Measurements from ENCODE around the gene XKR3. TPM values are rescaled to one million over a fixed set of nuclear protein-coding genes. Genes with fewer than 3 reads are reported as not detected.

XKR3 gene
- total and polyA plus RNA-seq, 2 of the 8 experiments (the other 6 are each of a cell fraction or from before 2014, with no cell fraction given), result 0.17 TPM; not detected in 1

GRCh38 chr22:16847271-16847670, 22.1 kb upstream of the XKR3 start:
- H2BK15ac ChIP-seq (ENCODE audit: low read length), result no peak overlapping the region
- no peaks in the 10 kb centered on the region for H3K79me1 ChIP-seq (ENCODE audit: low read depth, low read length)
- ChIA-PET CTCF (ENCODE audit: partially characterized antibody) (interaction anchor here (0.6 kb wide), 1 partner anchor 210 kb away, joined by 3 read pairs; no protein-coding TSS in a partner anchor), POLR2A (ENCODE audit: partially characterized antibody) (no interaction called here)
- no peak overlapping the region for H2BK12ac ChIP-seq (ENCODE audit: low read depth, low read length)
- no peaks in the 10 kb centered on the region for H3K36me3 ChIP-seq (ENCODE audit: control insufficient read depth in 2 of 4, insufficient read depth in 4 of 4, low read length in 3 of 4)
- H2BK120ac ChIP-seq (replicated peaks; ENCODE audit: low read depth, low read length), result no peak overlapping the region
- H4K20me1 ChIP-seq (replicated peaks in 1 of 2; ENCODE audit: control insufficient read depth in 1 of 2, insufficient read depth in 2 of 2, low read length in 2 of 2), result no peaks in the 10 kb centered on the region
- no peaks in the 10 kb centered on the region for H3K79me2 ChIP-seq (ENCODE audit: control insufficient read depth in 1 of 2, insufficient read depth in 2 of 2, low read length in 2 of 2)
- 68% methylated on average over 1 of the region's 1 CpG; no CpG with 5 or more reads in 1 of the 2 experiments for WGBS, 2 experiments (ENCODE audit: extremely low coverage in 1 of 2, insufficient coverage in 1 of 2, insufficient read length in 1 of 2, insufficient replicate concordance in 2 of 2, low coverage in 1 of 2, low lambda C conversion rate in 2 of 2, missing lambda C conversion rate in 1 of 2)
- no peak overlapping the region for H3K4me2 ChIP-seq (ENCODE audit: insufficient read depth in 1 of 2, low read depth in 2 of 2, low read length in 2 of 2)
- H3K14ac ChIP-seq (ENCODE audit: insufficient read length), result no peak overlapping the region
- FAIRE-seq (no peak), DNase-seq (ENCODE audit: low read depth in 1 of 2, low spot score in 2 of 2) (no peak)
- H4K8ac ChIP-seq (ENCODE audit: extremely low read depth, insufficient read depth, low read length), result no peak overlapping the region
- H3K56ac ChIP-seq (replicated peaks; ENCODE audit: insufficient read length, low read depth, low read length), result no peak overlapping the region
- no peak overlapping the region for H3K4ac ChIP-seq (replicated peaks; ENCODE audit: insufficient read length, low read depth, low read length)
- no peaks in the 10 kb centered on the region for H3K23me2 ChIP-seq (ENCODE audit: low read depth, low read length)
- peaks cover 8 to 17% of the 10 kb centered on the region in 2 experiments; a peak in 3 of 4 replicates for H3K9me3 ChIP-seq (ENCODE audit: insufficient read depth in 2 of 2, low read depth in 1 of 2, low read length in 1 of 2)
- H3K9ac ChIP-seq (replicated peaks in 1 of 4; ENCODE audit: extremely low read depth in 1 of 4, low read depth in 3 of 4, low read length in 3 of 4), result no peak overlapping the region
- no peak overlapping the region for H3K18ac ChIP-seq (ENCODE audit: extremely low read depth, low read length)
- no peak overlapping the region for H4K5ac ChIP-seq (ENCODE audit: insufficient read length, low read depth, low read length)
- no peak overlapping the region for H2BK20ac ChIP-seq (ENCODE audit: low read length)
- H4K91ac ChIP-seq (replicated peaks; ENCODE audit: insufficient read length, low read length), result no peak overlapping the region
- H2AK5ac ChIP-seq (ENCODE audit: low read depth, low read length), result no peak overlapping the region
- H3K27ac ChIP-seq (ENCODE audit: low read depth, low read length), result no peak overlapping the region
- no peak overlapping the region for H3K4me3 ChIP-seq (ENCODE audit: extremely low read depth in 1 of 4, insufficient read depth in 2 of 4, low read depth in 3 of 4, low read length in 4 of 4)
- H2AFZ ChIP-seq (ENCODE audit: low read length), result no peak overlapping the region
- H3K23ac ChIP-seq (ENCODE audit: insufficient read length), result no peak overlapping the region
- no peaks in the 10 kb centered on the region for H3K27me3 ChIP-seq (replicated peaks in 1 of 4; ENCODE audit: control insufficient read depth in 3 of 4, extremely low read depth in 1 of 4, insufficient read depth in 3 of 4, low read length in 3 of 4)
- no peaks in the 10 kb centered on the region for H3K4me1 ChIP-seq (replicated peaks in 1 of 4; ENCODE audit: control insufficient read depth in 3 of 4, insufficient read depth in 4 of 4, low read length in 3 of 4)
- H2BK5ac ChIP-seq (ENCODE audit: low read depth, low read length), result no peak overlapping the region
- TF ChIP-seq EZH2 (IDR thresholded peaks at IDR 0.05; ENCODE audit: low read depth, low read length, severe bottlenecking) (no peak), ATF2 (IDR thresholded peaks at IDR 0.05; ENCODE audit: low read length) (no peak), CHD1 (IDR thresholded peaks at IDR 0.05; ENCODE audit: low read depth, low read length) (no peak)
